SU-DHL-6 (cell line): Measurements from ENCODE around the gene MTX1.
"Not testable (repeated sequence)": the region's sequence is repeated elsewhere in the genome, so short reads cannot be mapped to it uniquely, and the experiment has no call there.

ENCODE experiments used
- EZH2phosphoT487 ChIP-seq: fragments of 200-600 bp; sonication (generic), shearing (Covaris generic); conservative IDR thresholded peaks from 2 replicates; pipeline ENCODE4 v1.6.1; 2018; ENCODE audit warnings: mild to moderate bottlenecking, antibody characterized with exemption, low read length, moderate library complexity, mixed read lengths
- TF ChIP-seq, protein P1 (sequence below): fragments of 200-600 bp; sonication (generic); IDR thresholded peaks from one replicate; pipeline ENCODE4 v1.5.1; 2017; ENCODE audit warnings: antibody characterized with exemption, mild to moderate bottlenecking, low read length, moderate library complexity; ENCODE audit not compliant: insufficient read depth, poor library complexity, severe bottlenecking

DNA sequence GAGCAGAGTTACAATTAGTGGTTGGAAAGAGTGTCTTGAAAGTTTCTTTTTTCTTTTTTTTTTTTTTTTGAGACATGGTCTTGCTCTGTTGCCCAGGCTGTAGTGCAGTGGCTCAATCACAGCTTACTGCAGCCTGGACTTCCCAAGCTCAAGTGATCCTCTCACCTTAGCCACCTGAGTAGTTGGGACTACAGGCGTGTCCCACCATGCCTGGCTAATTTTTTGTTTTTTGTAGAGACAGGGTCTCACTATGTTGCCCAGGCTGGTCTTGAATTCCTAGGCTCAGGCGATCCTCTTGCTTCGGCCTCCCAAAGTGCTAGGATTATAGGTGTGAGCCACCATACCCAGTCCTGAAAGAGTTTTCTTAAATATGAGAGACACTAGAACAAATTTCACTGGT, 38.3 kb downstream of the MTX1 start:
- TF ChIP-seq, protein P1, sequence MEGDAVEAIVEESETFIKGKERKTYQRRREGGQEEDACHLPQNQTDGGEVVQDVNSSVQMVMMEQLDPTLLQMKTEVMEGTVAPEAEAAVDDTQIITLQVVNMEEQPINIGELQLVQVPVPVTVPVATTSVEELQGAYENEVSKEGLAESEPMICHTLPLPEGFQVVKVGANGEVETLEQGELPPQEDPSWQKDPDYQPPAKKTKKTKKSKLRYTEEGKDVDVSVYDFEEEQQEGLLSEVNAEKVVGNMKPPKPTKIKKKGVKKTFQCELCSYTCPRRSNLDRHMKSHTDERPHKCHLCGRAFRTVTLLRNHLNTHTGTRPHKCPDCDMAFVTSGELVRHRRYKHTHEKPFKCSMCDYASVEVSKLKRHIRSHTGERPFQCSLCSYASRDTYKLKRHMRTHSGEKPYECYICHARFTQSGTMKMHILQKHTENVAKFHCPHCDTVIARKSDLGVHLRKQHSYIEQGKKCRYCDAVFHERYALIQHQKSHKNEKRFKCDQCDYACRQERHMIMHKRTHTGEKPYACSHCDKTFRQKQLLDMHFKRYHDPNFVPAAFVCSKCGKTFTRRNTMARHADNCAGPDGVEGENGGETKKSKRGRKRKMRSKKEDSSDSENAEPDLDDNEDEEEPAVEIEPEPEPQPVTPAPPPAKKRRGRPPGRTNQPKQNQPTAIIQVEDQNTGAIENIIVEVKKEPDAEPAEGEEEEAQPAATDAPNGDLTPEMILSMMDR, result not testable (repeated sequence)
- TF ChIP-seq EZH2phosphoT487, result not testable (repeated sequence)
